Endothelial cell of umbilical vein (primary cell): ENCODE measurements around the gene CAMK2B. TPM values are rescaled to one million over a fixed set of nuclear protein-coding genes. Genes with fewer than 3 reads are reported as not detected.

Experiments
- BruUV-seq: library from RNA; stranded (reverse); fragments of 400-500 nt; replicated peaks from 2 replicates; lab custom pipeline; 2021; lab: Mats Ljungman, UMichigan
- CTCF ChIA-PET: fragments of 300-600, 350-600 bp; sonication (Branson Sonifier 250); formaldehyde crosslinking; loops from one replicate; lab custom pipeline; 2021; ENCODE audit warnings: antibody characterized with exemption, inconsistent platforms; lab: Charles Lee
- POLR2A ChIA-PET: fragments of 300-600, 350-600 bp; sonication (Branson Sonifier 250); formaldehyde crosslinking; loops from one replicate; lab custom pipeline; 2021; ENCODE audit warnings: antibody characterized with exemption, inconsistent platforms; lab: Charles Lee
- DNase-seq: peaks from one replicate; pipeline ENCODE4 v3.0.0-alpha.2; 2011; ENCODE audit warnings: low read depth, low spot score
- FAIRE-seq: peaks from 2 replicates; lab custom pipeline; 2011; peaks lifted over from hg19 to GRCh38; lab: Jason Lieb, UNC
- H2AFZ ChIP-seq: 2 replicates; pipeline ENCODE4 v1.6.0; 2012; ENCODE audit warnings: low read depth, low read length, control low read depth, inconsistent platforms
- H3K27ac ChIP-seq: 2 replicates; pipeline ENCODE4 v1.5.1; 2011; ENCODE audit warnings: low read depth, mild to moderate bottlenecking, control low read depth, low read length, moderate library complexity; ENCODE audit not compliant: insufficient read depth
- H3K27me3 ChIP-seq, 2 experiments: 2 replicates each; pipeline versions ENCODE4 v1.6.0 to v1.6.1; 2011; ENCODE audit warnings: low read length in 2 of 2, mixed read lengths in 1 of 2; ENCODE audit not compliant: control insufficient read depth in 2 of 2, insufficient read depth in 2 of 2
- H3K36me3 ChIP-seq, 2 experiments: 2 replicates in 1 of 2; 3 replicates in 1 of 2; pipeline ENCODE4 v1.5.1; 2011; ENCODE audit warnings: low read length in 2 of 2, mild to moderate bottlenecking in 1 of 2, moderate library complexity in 1 of 2; ENCODE audit not compliant: control insufficient read depth in 2 of 2, insufficient read depth in 2 of 2; ENCODE audit errors: extremely low read depth in 1 of 2
- H3K4me1 ChIP-seq: 3 replicates; pipeline ENCODE4 v1.5.1; 2011; ENCODE audit warnings: mild to moderate bottlenecking, low read length; ENCODE audit not compliant: control insufficient read depth, insufficient read depth; ENCODE audit errors: extremely low read depth
- H3K4me2 ChIP-seq: 2 replicates; pipeline ENCODE4 v1.6.1; 2011; ENCODE audit warnings: low read length, control low read depth, mixed read lengths; ENCODE audit not compliant: insufficient read depth
- H3K4me3 ChIP-seq, 3 experiments: fragments of 200-600 bp in 1 of 3; sonication (generic), shearing (Covaris generic) in 1 of 3; replicated peaks in 1 of 3; 2 replicates each; pipeline ENCODE4 v1.5.1; 2011 to 2016; ENCODE audit warnings: control low read depth in 3 of 3, low read length in 3 of 3, mild to moderate bottlenecking in 2 of 3, inconsistent platforms in 1 of 3, low read depth in 1 of 3, moderate library complexity in 1 of 3; ENCODE audit not compliant: insufficient read depth in 1 of 3
- H3K79me2 ChIP-seq: 2 replicates; pipeline ENCODE4 v1.6.0; 2012; ENCODE audit warnings: low read length, inconsistent platforms; ENCODE audit not compliant: control insufficient read depth, insufficient read depth
- H3K9ac ChIP-seq: replicated peaks from 2 replicates; pipeline ENCODE3; 2011; ENCODE audit warnings: low read length, control low read depth; ENCODE audit not compliant: insufficient read depth; ENCODE audit errors: extremely low read depth
- H3K9me1 ChIP-seq: replicated peaks from 3 replicates; pipeline ENCODE4 v1.6.0; 2011; ENCODE audit warnings: mild to moderate bottlenecking, low read length; ENCODE audit not compliant: control insufficient read depth, insufficient read depth; ENCODE audit errors: extremely low read depth
- H3K9me3 ChIP-seq: replicated peaks from 2 replicates; pipeline ENCODE4 v1.5.1; 2012; ENCODE audit warnings: low read length, inconsistent platforms; ENCODE audit not compliant: control insufficient read depth, insufficient read depth
- H4K20me1 ChIP-seq: replicated peaks from 2 replicates; pipeline ENCODE3; 2011; ENCODE audit warnings: mild to moderate bottlenecking, low read length; ENCODE audit not compliant: control insufficient read depth, insufficient read depth; ENCODE audit errors: extremely low read depth
- EZH2 ChIP-seq: IDR thresholded peaks from 2 replicates; pipeline ENCODE4 v1.6.1; 2012; ENCODE audit warnings: borderline replicate concordance, low read depth, mild to moderate bottlenecking, moderate library complexity, low read length, inconsistent platforms; ENCODE audit not compliant: severe bottlenecking
- FOS ChIP-seq: IDR thresholded peaks from 2 replicates; pipeline ENCODE4 v1.6.1; 2011; ENCODE audit warnings: mild to moderate bottlenecking, low read length, moderate library complexity, borderline replicate concordance; ENCODE audit not compliant: insufficient read depth
- GATA2 ChIP-seq: IDR thresholded peaks from 2 replicates; pipeline ENCODE4 v1.7.0; 2011; ENCODE audit warnings: low read depth, mild to moderate bottlenecking, moderate library complexity, mixed read lengths, low read length; ENCODE audit not compliant: insufficient read length, insufficient read depth
- JUN ChIP-seq: IDR thresholded peaks from 2 replicates; pipeline ENCODE4 v1.6.1; 2011; ENCODE audit warnings: borderline replicate concordance, low read depth; ENCODE audit not compliant: insufficient read length, insufficient read depth
- MYC ChIP-seq: IDR thresholded peaks from one replicate; pipeline ENCODE4 v1.6.1; 2011; ENCODE audit warnings: mild to moderate bottlenecking, low read depth, low read length
- POLR2A ChIP-seq: IDR thresholded peaks from 2 replicates; pipeline ENCODE4 v1.6.1; 2012; ENCODE audit warnings: low read depth, mild to moderate bottlenecking, control low read depth, low read length
- POLR2AphosphoS5 ChIP-seq: IDR thresholded peaks from 2 replicates; pipeline ENCODE4 v1.6.1; 2012; ENCODE audit warnings: low read depth, mild to moderate bottlenecking, control low read depth, low read length, moderate library complexity; ENCODE audit not compliant: insufficient read depth
- dilution Hi-C: fragments of 300-500 bp; cut with MboI; formaldehyde crosslinking; loops from one replicate; pipeline ENCODE4 v1.15.0; 2019; ENCODE audit warnings: low sequenced_read_pairs; ENCODE audit not compliant: extremely low pct_ligation_motif_present
- intact Hi-C: fragments of 100-400 bp; cut with micrococcal nuclease; formaldehyde crosslinking; loops from one replicate; pipeline ENCODE4 v1.10.0; 2022
- polyA plus RNA-seq, 4 experiments: library from polyadenylated mRNA; depleted of rRNA in 3 of 4; stranded (reverse) in 3 of 4; unstranded in 1 of 4; fragments of >200 nt; gene quantifications; 2 replicates each; pipeline versions ENCODE4 v1.2.1 to v1.2.3, GENCODE V29; 2011 to 2012; ENCODE audit warnings: missing spikeins in 1 of 4
- total RNA-seq: library from RNA; stranded (reverse); gene quantifications from 2 replicates; pipeline ENCODE4 v1.2.3, GENCODE V29; 2021
- TF ChIP-seq, protein P1 (sequence below): IDR thresholded peaks from 2 replicates; pipeline ENCODE4 v1.6.1; 2011; ENCODE audit not compliant: insufficient read depth, insufficient read length
- TF ChIP-seq, protein P2 (sequence below), 2 donors: IDR thresholded peaks; 1 replicate in 1 of 2; 2 replicates in 1 of 2; pipeline ENCODE4 v1.5.1; 2011; ENCODE audit warnings: low read length in 2 of 2, mild to moderate bottlenecking in 2 of 2, moderate library complexity in 2 of 2, control low read depth in 1 of 2, inconsistent platforms in 1 of 2, low read depth in 1 of 2; ENCODE audit not compliant: insufficient read depth in 1 of 2; ENCODE audit errors: extremely low read depth in 1 of 2

The CAMK2B gene
- total and polyA plus RNA-seq, 2 donors (not counting 3 experiments of a cell fraction or from before 2014, with no cell fraction given): 0.57 to 1.6 TPM

DNA sequence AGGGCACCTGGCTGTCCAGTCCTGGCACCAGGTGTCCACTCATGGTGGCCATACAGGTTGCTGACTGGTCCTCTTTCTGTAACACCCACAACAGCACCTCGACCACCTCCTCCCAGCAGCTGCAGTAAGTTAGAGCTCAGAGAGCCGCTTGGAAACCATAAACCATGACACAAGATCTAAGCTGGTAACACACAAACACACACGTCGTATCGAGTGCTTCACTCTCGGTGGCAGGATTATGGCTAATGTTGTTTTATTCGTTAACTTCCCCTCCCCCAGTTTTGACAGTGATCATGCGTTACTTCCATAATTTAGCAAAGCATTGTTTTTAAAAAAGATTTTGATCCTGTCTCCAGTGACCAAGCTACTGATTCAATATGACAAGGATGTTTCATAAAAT is 59.7 kb downstream of the CAMK2B start:
- CTCF ChIA-PET: no interaction called here
- H3K27me3 ChIP-seq: peaks cover 0 to 12% of the 10 kb centered on the region in 2 experiments
- intact Hi-C loops: no loop called here

More for the DNA sequence above, 59.7 kb downstream of the CAMK2B start:
- no peak overlapping the region for H3K4me2 ChIP-seq
- TF ChIP-seq GATA2 (no peak), FOS (no peak), MYC (no peak), JUN (no peak), POLR2AphosphoS5 (no peak), POLR2A (no peak), EZH2 (no peak)
- TF ChIP-seq, protein P1, sequence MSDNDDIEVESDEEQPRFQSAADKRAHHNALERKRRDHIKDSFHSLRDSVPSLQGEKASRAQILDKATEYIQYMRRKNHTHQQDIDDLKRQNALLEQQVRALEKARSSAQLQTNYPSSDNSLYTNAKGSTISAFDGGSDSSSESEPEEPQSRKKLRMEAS: no peak
- TF ChIP-seq, protein P2, sequence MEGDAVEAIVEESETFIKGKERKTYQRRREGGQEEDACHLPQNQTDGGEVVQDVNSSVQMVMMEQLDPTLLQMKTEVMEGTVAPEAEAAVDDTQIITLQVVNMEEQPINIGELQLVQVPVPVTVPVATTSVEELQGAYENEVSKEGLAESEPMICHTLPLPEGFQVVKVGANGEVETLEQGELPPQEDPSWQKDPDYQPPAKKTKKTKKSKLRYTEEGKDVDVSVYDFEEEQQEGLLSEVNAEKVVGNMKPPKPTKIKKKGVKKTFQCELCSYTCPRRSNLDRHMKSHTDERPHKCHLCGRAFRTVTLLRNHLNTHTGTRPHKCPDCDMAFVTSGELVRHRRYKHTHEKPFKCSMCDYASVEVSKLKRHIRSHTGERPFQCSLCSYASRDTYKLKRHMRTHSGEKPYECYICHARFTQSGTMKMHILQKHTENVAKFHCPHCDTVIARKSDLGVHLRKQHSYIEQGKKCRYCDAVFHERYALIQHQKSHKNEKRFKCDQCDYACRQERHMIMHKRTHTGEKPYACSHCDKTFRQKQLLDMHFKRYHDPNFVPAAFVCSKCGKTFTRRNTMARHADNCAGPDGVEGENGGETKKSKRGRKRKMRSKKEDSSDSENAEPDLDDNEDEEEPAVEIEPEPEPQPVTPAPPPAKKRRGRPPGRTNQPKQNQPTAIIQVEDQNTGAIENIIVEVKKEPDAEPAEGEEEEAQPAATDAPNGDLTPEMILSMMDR (IDR thresholded peaks at IDR 0.05; ENCODE audit: extremely low read depth in 1 of 2, insufficient read depth in 1 of 2, low read depth in 1 of 2, low read length in 2 of 2): no peak
- no peaks in the 10 kb centered on the region for H3K9me3 ChIP-seq
- no peaks in the 10 kb centered on the region for H3K36me3 ChIP-seq
- no peak overlapping the region for H2AFZ ChIP-seq
- H3K4me3 ChIP-seq: no peak overlapping the region
- H4K20me1 ChIP-seq: no peaks in the 10 kb centered on the region
- FAIRE-seq (no peak), DNase-seq (no peak)
- H3K9ac ChIP-seq: no peak overlapping the region
- H3K27ac ChIP-seq: no peak overlapping the region
- no peaks in the 10 kb centered on the region for H3K9me1 ChIP-seq
- no TSS peak for BruUV-seq
- no peaks in the 10 kb centered on the region for H3K4me1 ChIP-seq
- dilution Hi-C loops: no loop called here
- H3K79me2 ChIP-seq: no peaks in the 10 kb centered on the region
- POLR2A ChIA-PET: no interaction called here
